Hepatocyte (in vitro differentiated cells): ENCODE measurements around the gene ULK1. TPM values are rescaled to one million over a fixed set of nuclear protein-coding genes. Genes with fewer than 3 reads are reported as not detected.

ENCODE experiments used
- DNase-seq: peaks from one replicate; pipeline ENCODE4 v3.0.0-alpha.2; 2016; ENCODE audit warnings: low spot score
- H2AFZ ChIP-seq: fragments of 200-600 bp; sonication (generic); 2 replicates; pipeline ENCODE4 v1.6.0; 2016; ENCODE audit warnings: antibody characterized with exemption, mild to moderate bottlenecking
- H3K27ac ChIP-seq: fragments of 200-600 bp; sonication (generic); 2 replicates; pipeline ENCODE4 v1.5.1; 2016; ENCODE audit warnings: mild to moderate bottlenecking
- H3K27me3 ChIP-seq: fragments of 200-600 bp; sonication (generic); 2 replicates; pipeline ENCODE4 v1.6.1; 2016
- H3K36me3 ChIP-seq: fragments of 200-600 bp; sonication (generic); replicated peaks from 2 replicates; pipeline ENCODE4 v1.5.1; 2016; ENCODE audit warnings: low read depth; ENCODE audit not compliant: insufficient read depth
- H3K4me1 ChIP-seq: fragments of 200-600 bp; sonication (generic); 2 replicates; pipeline ENCODE4 v1.5.1; 2016; ENCODE audit warnings: mild to moderate bottlenecking, moderate library complexity; ENCODE audit not compliant: insufficient read depth
- H3K4me2 ChIP-seq: fragments of 200-600 bp; sonication (generic); 2 replicates; pipeline ENCODE4 v1.6.0; 2016
- H3K4me3 ChIP-seq: fragments of 200-600 bp; sonication (generic); 2 replicates; pipeline ENCODE4 v1.5.1; 2016; ENCODE audit warnings: mild to moderate bottlenecking
- H3K79me2 ChIP-seq: fragments of 200-600 bp; sonication (generic); 2 replicates; pipeline ENCODE4 v1.6.0; 2017; ENCODE audit warnings: mild to moderate bottlenecking
- H3K9me2 ChIP-seq: fragments of 200-600 bp; sonication (generic); replicated peaks from 2 replicates; pipeline ENCODE4 v1.6.0; 2017; ENCODE audit warnings: mild to moderate bottlenecking; ENCODE audit not compliant: insufficient read depth
- H3K9me3 ChIP-seq: fragments of 200-600 bp; sonication (generic); 2 replicates; pipeline ENCODE4 v1.5.1; 2016; ENCODE audit warnings: low read depth, mild to moderate bottlenecking
- H4K20me1 ChIP-seq: fragments of 200-600 bp; sonication (generic); 2 replicates; pipeline ENCODE4 v1.6.0; 2016; ENCODE audit warnings: mild to moderate bottlenecking; ENCODE audit not compliant: insufficient read depth, poor library complexity, severe bottlenecking
- EZH2 ChIP-seq: fragments of 200-600 bp; sonication (generic); IDR thresholded peaks from 2 replicates; pipeline ENCODE4 v1.6.1; 2016; ENCODE audit warnings: antibody characterized with exemption, mild to moderate bottlenecking, borderline replicate concordance
- EZH2phosphoT487 ChIP-seq: fragments of 200-600 bp; sonication (generic); IDR thresholded peaks from one replicate; pipeline ENCODE4 v1.6.1; 2018; ENCODE audit warnings: antibody characterized with exemption, mild to moderate bottlenecking, low read depth, moderate library complexity; ENCODE audit not compliant: unreplicated experiment, severe bottlenecking
- WGBS: methylation state at CpG from one replicate; pipeline ENCODE4 v1.1.6; 2016; ENCODE audit warnings: low lambda C conversion rate; ENCODE audit errors: missing lambda C conversion rate; 5-methylcytosine and 5-hydroxymethylcytosine counted together
- polyA plus RNA-seq: library from polyadenylated mRNA; unstranded; fragments of >200 nt; fragmentation: Nextera tagmentation; extraction: Ambion mirVana; gene quantifications from 2 replicates; pipeline ENCODE4 v1.2.1, GENCODE V29; 2016
- total RNA-seq: library from RNA; depleted of rRNA; stranded (reverse); fragments of >200 nt; gene quantifications from 2 replicates; pipeline ENCODE4 v1.2.3, GENCODE V29; 2014
- TF ChIP-seq, protein P1 (sequence below): fragments of 200-600 bp; sonication (generic); IDR thresholded peaks from 2 replicates; pipeline ENCODE4 v1.5.1; 2016; ENCODE audit warnings: antibody characterized with exemption, mild to moderate bottlenecking; ENCODE audit not compliant: poor library complexity

The ULK1 gene
- total and polyA plus RNA-seq, 2 experiments from 2014 or later, result 9.4 to 11.0 TPM

DNA sequence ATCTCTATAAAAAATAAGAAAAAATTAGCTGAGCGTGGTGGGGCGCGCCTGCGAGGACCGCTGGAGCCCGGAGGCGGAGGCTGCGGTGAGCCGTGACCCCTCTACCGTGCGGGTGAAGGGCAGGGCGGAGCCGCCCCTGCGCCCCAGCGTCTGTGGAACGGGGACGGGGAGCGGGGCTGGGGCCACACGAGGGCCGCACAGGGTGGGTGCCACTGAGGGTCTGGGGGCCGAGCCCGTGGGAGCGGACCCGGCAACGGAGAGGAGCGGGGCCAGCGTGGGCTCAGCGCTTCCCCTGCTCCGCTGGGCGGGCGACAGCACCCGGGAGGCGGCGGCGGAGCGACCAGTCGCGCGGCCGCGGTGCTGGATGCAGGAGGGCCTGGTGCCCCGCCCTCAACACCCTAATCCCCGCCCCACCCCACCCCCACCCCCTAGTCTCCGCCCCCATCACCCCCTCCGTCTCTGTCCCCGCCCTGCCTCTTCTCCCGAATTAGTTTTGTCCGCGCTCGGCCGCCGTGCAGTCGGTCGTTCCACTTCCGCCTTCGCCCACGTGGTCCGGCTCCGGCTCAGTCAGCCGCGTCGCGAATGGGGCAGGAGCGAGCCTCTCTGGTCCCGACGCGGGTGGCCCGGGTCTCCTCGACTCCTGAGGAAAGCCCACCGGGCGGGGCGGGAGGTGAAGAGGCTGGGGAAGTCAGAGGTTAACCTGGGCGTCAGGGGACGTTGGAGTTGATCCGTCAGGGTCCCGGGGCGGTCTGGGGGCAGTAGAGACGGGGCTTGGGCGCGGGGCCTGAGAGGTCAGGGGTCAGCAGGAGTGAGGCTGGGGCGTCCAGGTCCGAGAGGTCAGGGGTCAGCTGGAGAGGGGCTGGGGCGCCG, 34.5 kb downstream of the ULK1 start, which contains the start of gene PUS1:
Gene PUS1, plus strand, starts transcription at position 566 of the 870 bp plus-strand sequence. CDS start 447 bp downstream, outside the sequence.
- no peak for TF ChIP-seq EZH2phosphoT487
- no peak for TF ChIP-seq EZH2
- TF ChIP-seq, protein P1, sequence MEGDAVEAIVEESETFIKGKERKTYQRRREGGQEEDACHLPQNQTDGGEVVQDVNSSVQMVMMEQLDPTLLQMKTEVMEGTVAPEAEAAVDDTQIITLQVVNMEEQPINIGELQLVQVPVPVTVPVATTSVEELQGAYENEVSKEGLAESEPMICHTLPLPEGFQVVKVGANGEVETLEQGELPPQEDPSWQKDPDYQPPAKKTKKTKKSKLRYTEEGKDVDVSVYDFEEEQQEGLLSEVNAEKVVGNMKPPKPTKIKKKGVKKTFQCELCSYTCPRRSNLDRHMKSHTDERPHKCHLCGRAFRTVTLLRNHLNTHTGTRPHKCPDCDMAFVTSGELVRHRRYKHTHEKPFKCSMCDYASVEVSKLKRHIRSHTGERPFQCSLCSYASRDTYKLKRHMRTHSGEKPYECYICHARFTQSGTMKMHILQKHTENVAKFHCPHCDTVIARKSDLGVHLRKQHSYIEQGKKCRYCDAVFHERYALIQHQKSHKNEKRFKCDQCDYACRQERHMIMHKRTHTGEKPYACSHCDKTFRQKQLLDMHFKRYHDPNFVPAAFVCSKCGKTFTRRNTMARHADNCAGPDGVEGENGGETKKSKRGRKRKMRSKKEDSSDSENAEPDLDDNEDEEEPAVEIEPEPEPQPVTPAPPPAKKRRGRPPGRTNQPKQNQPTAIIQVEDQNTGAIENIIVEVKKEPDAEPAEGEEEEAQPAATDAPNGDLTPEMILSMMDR, result no peak
- H3K4me1 ChIP-seq, result no peaks in the 10 kb centered on the region
- H3K27ac ChIP-seq, result peak within 1 kb of the TSS; percentile 73
- H3K36me3 ChIP-seq, result no peaks in the 10 kb centered on the region
- peak within 1 kb of the TSS; percentile 100 for H3K4me2 ChIP-seq
- H3K4me3 ChIP-seq, result peak within 1 kb of the TSS; percentile 94
- no peaks in the 10 kb centered on the region for H3K9me3 ChIP-seq
- H3K27me3 ChIP-seq, result no peaks in the 10 kb centered on the region
- H2AFZ ChIP-seq, result peak within 1 kb of the TSS; percentile 100
- peaks cover 17% of the 10 kb centered on the region for H3K79me2 ChIP-seq
- no peaks in the 10 kb centered on the region for H3K9me2 ChIP-seq
- WGBS, result under 1% methylated on average over 43 of the region's 84 CpGs
- H4K20me1 ChIP-seq, result no peaks in the 10 kb centered on the region
- peak; percentile 96 for DNase-seq

DNA sequence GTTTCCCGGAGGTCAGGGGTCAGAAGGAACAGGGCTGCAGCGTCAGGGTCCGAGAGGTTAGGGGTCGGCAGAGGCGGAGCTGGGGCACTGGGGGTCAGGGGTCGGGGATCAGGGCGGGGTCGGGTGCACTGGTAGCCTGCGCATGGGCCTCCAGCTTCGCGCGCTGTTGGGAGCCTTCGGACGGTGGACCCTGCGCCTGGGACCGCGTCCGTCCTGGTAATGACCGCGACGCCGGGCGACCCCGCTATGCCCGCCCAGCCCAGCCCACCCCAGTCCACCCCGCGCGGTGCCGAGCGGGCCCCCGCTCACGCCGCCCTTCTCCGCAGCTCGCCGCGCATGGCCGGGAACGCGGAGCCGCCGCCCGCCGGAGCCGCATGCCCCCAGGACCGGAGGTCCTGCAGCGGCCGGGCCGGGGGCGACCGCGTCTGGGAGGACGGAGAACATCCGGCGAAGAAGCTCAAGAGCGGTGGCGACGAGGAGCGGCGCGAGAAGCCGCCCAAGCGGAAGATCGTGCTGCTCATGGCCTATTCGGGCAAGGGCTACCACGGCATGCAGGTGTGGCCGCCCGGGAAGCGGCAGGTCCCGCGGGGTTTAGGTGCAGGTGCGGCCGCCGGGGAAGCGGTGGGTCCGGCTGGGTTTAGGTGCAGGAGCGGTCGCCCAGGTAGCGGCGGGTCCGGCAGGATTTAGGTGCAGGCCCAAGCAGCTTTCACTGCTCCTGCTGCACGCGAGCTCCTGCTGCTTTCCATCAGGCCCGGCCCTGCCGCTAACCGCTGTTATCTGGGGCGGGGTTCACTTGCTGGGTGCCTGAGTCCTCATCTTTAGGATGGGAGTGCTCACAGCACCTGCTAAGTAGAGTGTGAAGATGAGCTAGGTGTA, 35.4 kb downstream of the ULK1 start:
- no peaks in the 10 kb centered on the region for H4K20me1 ChIP-seq
- H2AFZ ChIP-seq, result peak overlapping the region; percentile 43
- WGBS, result 2% methylated on average over 57 of the region's 87 CpGs
- TF ChIP-seq EZH2, result no peak
- TF ChIP-seq, protein P1, result no peak
- TF ChIP-seq EZH2phosphoT487, result no peak
- no peaks in the 10 kb centered on the region for H3K9me3 ChIP-seq
- H3K9me2 ChIP-seq, result no peaks in the 10 kb centered on the region
- H3K27ac ChIP-seq, result peak overlapping the region; percentile 17
- H3K4me3 ChIP-seq, result peak overlapping the region; percentile 94
- DNase-seq, result peak; percentile 50
- peaks cover 17% of the 10 kb centered on the region for H3K79me2 ChIP-seq
- no peaks in the 10 kb centered on the region for H3K27me3 ChIP-seq
- no peaks in the 10 kb centered on the region for H3K36me3 ChIP-seq
- no peaks in the 10 kb centered on the region for H3K4me1 ChIP-seq
- H3K4me2 ChIP-seq, result peak overlapping the region; percentile 100

DNA sequence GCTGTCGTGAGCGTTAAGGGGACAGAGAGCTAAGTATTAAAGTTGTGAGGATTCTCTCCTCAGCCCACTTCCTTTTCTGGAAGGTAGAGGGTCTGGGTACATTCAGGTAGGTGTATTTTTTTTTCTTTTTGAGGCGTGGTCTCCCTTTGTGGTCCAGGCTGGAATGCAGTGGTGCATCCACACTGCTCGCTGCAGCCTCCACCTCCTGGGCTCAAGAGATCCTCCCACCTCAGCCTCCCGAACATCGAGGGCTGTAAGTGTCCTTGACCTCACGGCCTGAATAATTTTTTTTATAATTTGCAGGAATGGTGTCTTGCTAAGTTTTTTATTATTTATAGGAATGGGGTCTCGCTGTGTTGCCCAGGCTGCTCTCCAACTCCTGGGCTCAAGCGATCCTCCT, 36.1 kb downstream of the ULK1 start:
- no peaks in the 10 kb centered on the region for H4K20me1 ChIP-seq
- H3K9me3 ChIP-seq, result no peaks in the 10 kb centered on the region
- no peak for DNase-seq
- H3K9me2 ChIP-seq, result no peaks in the 10 kb centered on the region
- H3K4me3 ChIP-seq, result no peak overlapping the region
- no peaks in the 10 kb centered on the region for H3K27me3 ChIP-seq
- no peak overlapping the region for H2AFZ ChIP-seq
- no peak overlapping the region for H3K27ac ChIP-seq
- no peak for TF ChIP-seq EZH2phosphoT487
- no peak for TF ChIP-seq EZH2
- TF ChIP-seq, protein P1, result no peak
- peak overlapping the region; percentile 100 for H3K4me2 ChIP-seq
- H3K4me1 ChIP-seq, result no peaks in the 10 kb centered on the region
- H3K79me2 ChIP-seq, result peaks cover 17% of the 10 kb centered on the region
- WGBS, result 85% methylated on average over 9 of the region's 9 CpGs
- no peaks in the 10 kb centered on the region for H3K36me3 ChIP-seq
